B cell (primary cell): ENCODE results near the gene CFAP74. TPM values are rescaled to one million over a fixed set of nuclear protein-coding genes. Genes with fewer than 3 reads are reported as not detected.

ENCODE experiments used
- ATAC-seq: fragments of 200-7000 bp; cut with Tn5 transposase; one replicate; pipeline ENCODE4 v1.10.0; 2021; ENCODE audit warnings: low read depth, mild to moderate bottlenecking, moderate number of reproducible peaks, moderate library complexity
- CTCF ChIA-PET: fragments of 350-600 bp; sonication (Branson Sonifier 250); formaldehyde crosslinking; loops from one replicate; lab custom pipeline; 2021; ENCODE audit warnings: antibody characterized with exemption, inconsistent platforms; lab: Charles Lee
- POLR2A ChIA-PET: fragments of 350-600 bp; sonication (Branson Sonifier 250); formaldehyde crosslinking; loops from one replicate; lab custom pipeline; 2021; ENCODE audit warnings: antibody characterized with exemption; lab: Charles Lee
- DNase-seq: peaks from one replicate; pipeline ENCODE4 v3.0.0; 2013
- H2AFZ ChIP-seq: 2 replicates; pipeline ENCODE4 v1.6.1; 2012; ENCODE audit warnings: mild to moderate bottlenecking, low read depth, low read length; ENCODE audit not compliant: insufficient read depth, poor library complexity, severe bottlenecking
- H3K27ac ChIP-seq, 2 donors: 1 replicate in 1 of 2; 2 replicates in 1 of 2; pipeline ENCODE4 v1.5.1; 2012 to 2013; ENCODE audit warnings: low read length in 2 of 2, mild to moderate bottlenecking in 2 of 2, moderate library complexity in 1 of 2
- H3K27me3 ChIP-seq, 4 experiments: fragments of 200-600 bp in 1 of 4; sonication (generic) in 1 of 4; replicated peaks in 1 of 4; 1 replicate in 2 of 4; 2 replicates in 2 of 4; pipeline versions ENCODE4 v1.6.1 to v1.7.0; 2013 to 2016; ENCODE audit warnings: low read length in 3 of 4, mild to moderate bottlenecking in 2 of 4, mixed read lengths in 1 of 4, moderate library complexity in 1 of 4; ENCODE audit not compliant: insufficient read depth in 4 of 4, control insufficient read depth in 3 of 4; ENCODE audit errors: control extremely low read depth in 1 of 4
- H3K36me3 ChIP-seq, 2 experiments: replicated peaks in 1 of 2; 1 replicate in 1 of 2; 2 replicates in 1 of 2; pipeline versions ENCODE4 v1.6.1 to v1.7.1; 2013; ENCODE audit warnings: low read length in 1 of 2; ENCODE audit not compliant: insufficient read depth in 2 of 2, control insufficient read depth in 1 of 2; ENCODE audit errors: control extremely low read depth in 1 of 2, extremely low read depth in 1 of 2
- H3K4me1 ChIP-seq, 2 donors: fragments of 200-600 bp in 1 of 2; sonication (generic) in 1 of 2; 1 replicate in 1 of 2; 2 replicates in 1 of 2; pipeline versions ENCODE4 v1.5.1 to v1.6.1; 2013 to 2017; ENCODE audit warnings: low read length in 2 of 2; ENCODE audit not compliant: control insufficient read depth in 2 of 2, insufficient read depth in 2 of 2
- H3K4me2 ChIP-seq: replicated peaks from 2 replicates; pipeline ENCODE3; 2012; ENCODE audit warnings: mild to moderate bottlenecking, low read depth, low read length; ENCODE audit not compliant: poor library complexity, severe bottlenecking
- H3K4me3 ChIP-seq, 5 experiments: fragments of 200-600 bp in 1 of 5; sonication (generic) in 1 of 5; 1 replicate in 3 of 5; 2 replicates in 2 of 5; pipeline versions ENCODE4 v1.5.1 to v1.7.0; 2011 to 2016; ENCODE audit warnings: low read length in 4 of 5, mild to moderate bottlenecking in 4 of 5, low read depth in 2 of 5, control low read depth in 1 of 5, moderate library complexity in 1 of 5; ENCODE audit not compliant: insufficient read depth in 1 of 5; ENCODE audit errors: control extremely low read depth in 1 of 5, extremely low read depth in 1 of 5
- H3K79me2 ChIP-seq: fragments of 200-600 bp; sonication (generic); one replicate; pipeline ENCODE4 v1.6.0; 2016; ENCODE audit warnings: low read length; ENCODE audit not compliant: control insufficient read depth, insufficient read depth
- H3K9ac ChIP-seq: fragments of 200-600 bp; sonication (generic); 2 replicates; pipeline ENCODE4 v1.6.1; 2017; ENCODE audit warnings: mild to moderate bottlenecking, low read length, moderate library complexity
- H3K9me3 ChIP-seq, 3 donors: one replicate each; pipeline versions ENCODE4 v1.6.1 to v1.7.1; 2013; ENCODE audit warnings: low read length in 2 of 3; ENCODE audit not compliant: control insufficient read depth in 2 of 3, insufficient read depth in 1 of 3; ENCODE audit errors: control extremely low read depth in 1 of 3
- H4K20me1 ChIP-seq: 2 replicates; pipeline ENCODE4 v1.6.0; 2012; ENCODE audit warnings: mild to moderate bottlenecking, low read length; ENCODE audit not compliant: insufficient read depth, control insufficient read depth, poor library complexity, severe bottlenecking
- H3K27ac Mint-ChIP-seq: one replicate; pipeline ENCODE4 v1.8.0; 2021; ENCODE audit warnings: mixed read lengths
- H3K27me3 Mint-ChIP-seq: one replicate; pipeline ENCODE4 v1.8.0; 2021; ENCODE audit warnings: mixed read lengths
- H3K4me1 Mint-ChIP-seq: one replicate; pipeline ENCODE4 v1.8.0; 2021; ENCODE audit warnings: mixed read lengths
- H3K4me3 Mint-ChIP-seq: one replicate; pipeline ENCODE4 v1.8.0; 2021; ENCODE audit warnings: mixed read lengths
- H3K9me3 Mint-ChIP-seq: one replicate; pipeline ENCODE4 v1.8.0; 2022; ENCODE audit warnings: mixed read lengths; ENCODE audit not compliant: insufficient read depth
- EZH2 ChIP-seq: IDR thresholded peaks from 2 replicates; pipeline ENCODE4 v1.6.1; 2012; ENCODE audit warnings: borderline replicate concordance, low read depth, mild to moderate bottlenecking, moderate library complexity, low read length; ENCODE audit not compliant: insufficient read depth, poor library complexity, severe bottlenecking
- WGBS: methylation state at CpG from one replicate; pipeline ENCODE4 v1.1.5; 2013; ENCODE audit warnings: missing lambda C conversion rate; ENCODE audit not compliant: insufficient coverage; 5-methylcytosine and 5-hydroxymethylcytosine counted together
- intact Hi-C: fragments of 100-400 bp; cut with micrococcal nuclease; formaldehyde crosslinking; loops from one replicate; pipeline ENCODE4 v1.10.0; 2022
- polyA plus RNA-seq: library from polyadenylated mRNA; depleted of rRNA; stranded (reverse); fragments of >200 nt; gene quantifications from 2 replicates; pipeline ENCODE4 v1.2.3, GENCODE V29; 2012
- total RNA-seq, 2 donors: library from RNA; stranded (reverse); fragments of 120-200 nt in 1 of 2; gene quantifications; 1 replicate in 1 of 2; 2 replicates in 1 of 2; pipeline versions ENCODE4 v1.2.3 to v1.2.4, GENCODE V29; 2013 to 2022
- TF ChIP-seq, protein P1 (sequence below): fragments of 200-600 bp; IDR thresholded peaks from one replicate; pipeline ENCODE4 v1.8.0; 2022; ENCODE audit warnings: antibody characterized with exemption, mild to moderate bottlenecking

CFAP74 gene
- total and polyA plus RNA-seq, 2 donors (not counting 1 experiment from before 2014, with no cell fraction given), result not detected

- Histone ChIP-seq H3K27ac (no peak overlapping the region), H2AFZ (no peak overlapping the region), H3K9ac (no peak overlapping the region), H3K9me3 (peaks cover 0 to 3% (median 0%) of the 10 kb centered on the region in 3 donors), H4K20me1 (no peaks in the 10 kb centered on the region), H3K79me2 (peaks cover 14% of the 10 kb centered on the region), H3K4me2 (peak overlapping the region; percentile 85), H3K4me1 (peaks cover 19 to 28% of the 10 kb centered on the region in 2 donors), H3K36me3 (no peaks in the 10 kb centered on the region), H3K4me3 (no peak overlapping the region), H3K27me3 (peaks cover 0 to 39% (median 15%) of the 10 kb centered on the region in 4 experiments)
- intact Hi-C loops, result loop anchor here (1.0 to 2.0 kb wide), 2 partner anchors 101 to 137 kb away; no protein-coding TSS in a partner anchor
- Mint-ChIP-seq H3K4me1 (peaks cover 27% of the 10 kb centered on the region), H3K4me3 (peak overlapping the region; percentile 67), H3K9me3 (no peaks in the 10 kb centered on the region), H3K27me3 (peaks cover 14% of the 10 kb centered on the region), H3K27ac (peak overlapping the region; percentile 46)
- POLR2A ChIA-PET, result interaction anchor here (0.6 to 0.7 kb wide), 2 partner anchors 47 to 134 kb away, joined by 3 to 4 read pairs; no protein-coding TSS in a partner anchor
- CTCF ChIA-PET, result interaction anchor here (0.9 to 3.5 kb wide), 15 partner anchors 8 to 341 kb away, joined by 3 to 30 read pairs (median 5); no protein-coding TSS in a partner anchor
- no peak for DNase-seq
- 69% methylated on average over 15 of the region's 15 CpGs for WGBS
- TF ChIP-seq, protein P1, sequence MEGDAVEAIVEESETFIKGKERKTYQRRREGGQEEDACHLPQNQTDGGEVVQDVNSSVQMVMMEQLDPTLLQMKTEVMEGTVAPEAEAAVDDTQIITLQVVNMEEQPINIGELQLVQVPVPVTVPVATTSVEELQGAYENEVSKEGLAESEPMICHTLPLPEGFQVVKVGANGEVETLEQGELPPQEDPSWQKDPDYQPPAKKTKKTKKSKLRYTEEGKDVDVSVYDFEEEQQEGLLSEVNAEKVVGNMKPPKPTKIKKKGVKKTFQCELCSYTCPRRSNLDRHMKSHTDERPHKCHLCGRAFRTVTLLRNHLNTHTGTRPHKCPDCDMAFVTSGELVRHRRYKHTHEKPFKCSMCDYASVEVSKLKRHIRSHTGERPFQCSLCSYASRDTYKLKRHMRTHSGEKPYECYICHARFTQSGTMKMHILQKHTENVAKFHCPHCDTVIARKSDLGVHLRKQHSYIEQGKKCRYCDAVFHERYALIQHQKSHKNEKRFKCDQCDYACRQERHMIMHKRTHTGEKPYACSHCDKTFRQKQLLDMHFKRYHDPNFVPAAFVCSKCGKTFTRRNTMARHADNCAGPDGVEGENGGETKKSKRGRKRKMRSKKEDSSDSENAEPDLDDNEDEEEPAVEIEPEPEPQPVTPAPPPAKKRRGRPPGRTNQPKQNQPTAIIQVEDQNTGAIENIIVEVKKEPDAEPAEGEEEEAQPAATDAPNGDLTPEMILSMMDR, result no peak
- no peak for TF ChIP-seq EZH2
- no peak for ATAC-seq
Observed at GRCh38 chr1:2045468-2046173, 42.0 kb upstream of the CFAP74 start.
